Fibroblast of pulmonary artery (primary cell): ENCODE results near the gene VILL.

Experiments used
- DNase-seq: peaks from one replicate; pipeline ENCODE4 v3.0.0-alpha.2; 2010; ENCODE audit warnings: low read depth
- H3K4me3 ChIP-seq: replicated peaks from 2 replicates; pipeline ENCODE4 v1.5.1; 2011; ENCODE audit warnings: low read depth, mild to moderate bottlenecking, control low read depth, low read length, moderate library complexity
- CTCF ChIP-seq: IDR thresholded peaks from 2 replicates; pipeline ENCODE4 v1.5.1; 2011; ENCODE audit warnings: mild to moderate bottlenecking, control low read depth, low read length, inconsistent platforms; ENCODE audit errors: missing control alignments

VILL gene

GRCh38 chr3:38022301-38022700 is 31.7 kb downstream of the VILL start:
- no peak for TF ChIP-seq CTCF
- no peak for DNase-seq
- H3K4me3 ChIP-seq, result no peak overlapping the region

GRCh38 chr3:38022896-38023709 is 32.5 kb downstream of the VILL start:
- DNase-seq, result no peak
- TF ChIP-seq CTCF, result no peak
- no peak overlapping the region for H3K4me3 ChIP-seq

- H3K4me3 ChIP-seq, result no peak overlapping the region
- no peak for DNase-seq
- no peak for TF ChIP-seq CTCF
These were observed 36.3 kb downstream of the VILL start for GRCh38 chr3:38026856-38027255.

- H3K4me3 ChIP-seq, result no peak overlapping the region
- TF ChIP-seq CTCF, result no peak
- DNase-seq, result no peak
These were observed 37.2 kb downstream of the VILL start for GRCh38 chr3:38027466-38028465.

- peak overlapping the region; percentile 63 for H3K4me3 ChIP-seq
- no peak for TF ChIP-seq CTCF
- no peak for DNase-seq
These were observed 38.2 kb downstream of the VILL start for GRCh38 chr3:38028621-38029361.

- H3K4me3 ChIP-seq, result peak within 1 kb of the TSS; percentile 63
- DNase-seq, result peak; percentile 65
- TF ChIP-seq CTCF, result no peak
These were observed 39.0 kb downstream of the VILL start, which contains the start of gene PLCD1 for GRCh38 chr3:38029400-38030125. PLCD1 (minus strand) TSS chr3:38029642; CDS start chr3:38029539, 103 bp downstream.
